ENCODE data around the gene LUC7L3.

The LUC7L3 gene

DNA sequence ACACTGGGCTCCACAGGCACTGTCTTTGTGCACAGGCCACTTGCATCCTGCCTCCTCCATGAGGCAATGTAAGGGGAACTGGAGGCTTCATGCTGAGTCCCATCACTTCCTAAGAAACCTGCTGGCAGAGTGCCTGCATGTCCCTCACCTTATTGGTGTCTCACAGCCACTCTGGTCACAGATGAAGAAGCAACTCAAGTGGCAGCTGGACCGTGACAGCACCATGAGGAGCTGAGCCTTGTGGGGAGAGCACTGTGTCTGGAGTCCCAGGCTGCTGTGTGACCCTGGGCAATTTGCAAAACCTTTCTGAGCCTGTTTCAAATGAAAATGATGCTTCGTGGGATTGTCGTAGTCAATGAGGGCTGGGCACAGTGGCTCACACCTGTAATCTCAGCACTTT, 31.2 kb upstream of the LUC7L3 start:
- peaks cover 6% of the 10 kb centered on the region for H3K36me3 ChIP-seq (ENCODE audit: control insufficient read depth, insufficient read depth, low read length)
- H3K27me3 ChIP-seq (ENCODE audit: control insufficient read depth, insufficient read depth, low read length): no peaks in the 10 kb centered on the region
- H3K4me3 ChIP-seq (ENCODE audit: low read length): no peak overlapping the region
- no peak overlapping the region for H3K9ac ChIP-seq (ENCODE audit: low read length)
- peaks cover 95% of the 10 kb centered on the region for H3K4me1 ChIP-seq (ENCODE audit: control insufficient read depth, insufficient read depth, low read length)
- no peaks in the 10 kb centered on the region for H3K9me3 ChIP-seq (ENCODE audit: control insufficient read depth, low read length)

DNA sequence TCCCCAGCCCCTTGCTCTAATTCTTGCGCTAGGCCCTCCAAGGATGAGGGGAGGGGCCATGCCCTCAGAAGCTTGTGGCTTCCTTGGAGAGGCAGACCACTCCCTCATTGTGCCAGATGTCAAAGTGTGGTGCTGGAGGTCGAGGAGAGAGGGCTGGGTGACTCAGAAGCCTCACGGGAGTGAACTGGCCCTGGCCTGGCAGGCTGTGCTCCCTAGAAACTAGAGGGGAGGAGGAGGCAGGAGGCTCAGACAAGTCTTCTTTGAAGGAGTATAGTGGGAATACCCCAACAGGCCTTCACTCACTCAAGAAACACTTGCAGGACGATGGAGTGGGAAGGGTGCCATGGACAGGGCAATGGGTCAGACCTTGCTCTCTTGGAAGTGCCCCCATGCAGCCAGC, 30.2 kb upstream of the LUC7L3 start:
- no peak overlapping the region for H3K4me3 ChIP-seq (ENCODE audit: low read length)
- no peaks in the 10 kb centered on the region for H3K9me3 ChIP-seq (ENCODE audit: control insufficient read depth, low read length)
- peaks cover 6% of the 10 kb centered on the region for H3K36me3 ChIP-seq (ENCODE audit: control insufficient read depth, insufficient read depth, low read length)
- H3K9ac ChIP-seq (ENCODE audit: low read length): peak overlapping the region; percentile 10
- H3K4me1 ChIP-seq (ENCODE audit: control insufficient read depth, insufficient read depth, low read length): peaks cover 98% of the 10 kb centered on the region
- no peaks in the 10 kb centered on the region for H3K27me3 ChIP-seq (ENCODE audit: control insufficient read depth, insufficient read depth, low read length)

DNA sequence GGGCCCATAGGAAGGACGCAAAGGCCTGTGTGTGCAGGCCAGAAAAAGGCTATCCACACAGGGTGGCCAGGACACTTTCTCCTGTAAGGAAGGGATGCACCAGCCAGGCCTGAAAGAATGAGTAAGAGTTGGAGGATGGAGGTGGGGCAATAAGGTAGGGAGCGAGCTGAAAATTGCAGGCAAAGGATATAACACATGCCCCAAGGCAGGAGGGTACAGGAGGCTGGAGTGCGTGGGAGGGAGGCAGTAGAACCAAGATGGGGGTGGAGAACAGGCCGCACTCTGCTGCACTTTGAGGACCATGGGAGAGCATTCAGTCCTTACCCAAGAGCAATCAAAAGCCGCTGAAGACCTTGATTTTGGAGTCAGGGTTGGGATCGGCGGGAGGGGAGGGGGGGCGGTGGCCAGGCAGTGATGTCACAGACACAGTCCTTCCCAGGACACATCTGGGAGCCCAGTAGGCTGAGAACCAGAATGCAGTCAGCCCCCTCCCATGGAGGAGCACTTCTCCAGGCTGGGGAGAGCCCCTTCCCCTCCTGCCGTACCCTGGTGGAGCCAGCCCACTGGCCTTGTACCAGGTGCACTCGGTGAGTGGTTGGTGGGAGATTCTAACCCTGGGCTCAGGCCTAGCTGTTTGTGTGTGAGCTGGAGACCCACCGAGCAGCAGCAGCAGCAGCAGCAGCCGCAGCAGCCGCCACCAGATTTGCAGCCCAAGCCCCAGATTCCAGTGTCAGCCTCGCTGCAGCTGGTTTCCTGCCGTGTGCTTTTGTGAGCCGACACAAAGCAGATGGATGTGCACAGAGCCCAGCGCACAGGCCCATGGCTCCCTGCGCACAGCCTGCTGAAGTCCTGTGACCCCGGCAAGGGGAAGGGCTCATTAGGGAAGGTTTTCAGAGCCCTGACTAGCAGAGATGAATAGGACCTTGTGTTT, 29.2 kb upstream of the LUC7L3 start:
- Histone ChIP-seq H3K36me3 (ENCODE audit: control insufficient read depth, insufficient read depth, low read length) (peaks cover 6% of the 10 kb centered on the region), H3K27me3 (ENCODE audit: control insufficient read depth, insufficient read depth, low read length) (no peaks in the 10 kb centered on the region), H3K4me1 (ENCODE audit: control insufficient read depth, insufficient read depth, low read length) (peaks cover 97% of the 10 kb centered on the region), H3K9me3 (ENCODE audit: control insufficient read depth, low read length) (no peaks in the 10 kb centered on the region), H3K9ac (ENCODE audit: low read length) (peak overlapping the region; percentile 10), H3K4me3 (ENCODE audit: low read length) (no peak overlapping the region)

DNA sequence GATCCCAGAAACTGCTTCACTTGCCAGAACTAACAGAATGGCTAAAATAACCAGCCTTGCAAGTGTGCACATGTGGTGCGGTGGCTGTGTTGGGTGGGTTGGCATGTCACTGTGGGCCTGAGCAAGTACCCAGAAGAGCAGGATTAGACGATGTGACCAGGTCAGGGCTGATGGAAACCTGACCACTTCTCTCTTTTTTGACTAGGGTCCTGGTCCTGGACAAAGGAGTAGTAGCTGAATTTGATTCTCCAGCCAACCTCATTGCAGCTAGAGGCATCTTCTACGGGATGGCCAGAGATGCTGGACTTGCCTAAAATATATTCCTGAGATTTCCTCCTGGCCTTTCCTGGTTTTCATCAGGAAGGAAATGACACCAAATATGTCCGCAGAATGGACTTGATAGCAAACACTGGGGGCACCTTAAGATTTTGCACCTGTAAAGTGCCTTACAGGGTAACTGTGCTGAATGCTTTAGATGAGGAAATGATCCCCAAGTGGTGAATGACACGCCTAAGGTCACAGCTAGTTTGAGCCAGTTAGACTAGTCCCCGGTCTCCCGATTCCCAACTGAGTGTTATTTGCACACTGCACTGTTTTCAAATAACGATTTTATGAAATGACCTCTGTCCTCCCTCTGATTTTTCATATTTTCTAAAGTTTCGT, 28.4 kb upstream of the LUC7L3 start:
- Histone ChIP-seq H3K4me3 (ENCODE audit: low read length) (no peak overlapping the region), H3K9ac (ENCODE audit: low read length) (peak overlapping the region; percentile 10), H3K9me3 (ENCODE audit: control insufficient read depth, low read length) (no peaks in the 10 kb centered on the region), H3K27me3 (ENCODE audit: control insufficient read depth, insufficient read depth, low read length) (no peaks in the 10 kb centered on the region), H3K36me3 (ENCODE audit: control insufficient read depth, insufficient read depth, low read length) (peaks cover 12% of the 10 kb centered on the region), H3K4me1 (ENCODE audit: control insufficient read depth, insufficient read depth, low read length) (peaks cover 96% of the 10 kb centered on the region)

DNA sequence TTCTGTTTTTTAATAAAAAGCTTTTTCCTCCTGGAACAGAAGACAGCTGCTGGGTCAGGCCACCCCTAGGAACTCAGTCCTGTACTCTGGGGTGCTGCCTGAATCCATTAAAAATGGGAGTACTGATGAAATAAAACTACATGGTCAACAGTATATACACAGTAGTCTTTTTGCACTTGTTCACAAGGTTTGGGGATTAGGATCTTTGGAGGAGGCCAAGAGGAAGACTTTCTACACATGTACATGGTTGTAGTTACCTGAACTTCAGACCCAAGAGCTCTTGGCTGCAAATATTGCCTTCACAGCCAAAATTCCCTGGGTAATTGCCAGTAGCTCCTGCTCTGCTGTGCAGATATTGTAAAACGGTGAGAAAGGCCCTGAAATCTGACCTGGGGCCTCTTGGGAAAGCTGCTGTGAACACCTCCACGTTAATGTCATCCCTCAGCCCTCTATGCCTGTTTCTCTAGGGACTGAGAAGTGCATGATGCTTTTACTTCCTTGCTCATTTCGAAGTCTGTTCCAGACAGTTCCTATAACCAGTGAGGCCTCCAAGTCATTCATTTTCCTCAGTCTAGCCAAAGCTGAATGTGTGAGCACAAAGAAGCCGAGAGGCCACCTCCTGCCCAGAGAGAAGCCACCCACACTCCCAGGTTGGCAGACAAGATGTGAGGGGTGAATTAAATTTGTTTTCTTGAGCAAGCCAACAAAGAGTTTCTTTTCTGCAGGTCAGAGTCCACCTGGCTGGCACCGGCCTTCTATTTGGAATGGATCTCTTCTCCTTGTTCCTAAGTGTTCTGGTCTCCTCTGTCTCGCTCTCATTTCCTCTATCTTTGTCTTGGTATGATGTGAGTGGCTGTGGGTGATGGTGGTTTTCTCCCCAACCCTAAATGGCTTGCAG, 27.6 kb upstream of the LUC7L3 start:
- no peaks in the 10 kb centered on the region for H3K27me3 ChIP-seq (ENCODE audit: control insufficient read depth, insufficient read depth, low read length)

DNA sequence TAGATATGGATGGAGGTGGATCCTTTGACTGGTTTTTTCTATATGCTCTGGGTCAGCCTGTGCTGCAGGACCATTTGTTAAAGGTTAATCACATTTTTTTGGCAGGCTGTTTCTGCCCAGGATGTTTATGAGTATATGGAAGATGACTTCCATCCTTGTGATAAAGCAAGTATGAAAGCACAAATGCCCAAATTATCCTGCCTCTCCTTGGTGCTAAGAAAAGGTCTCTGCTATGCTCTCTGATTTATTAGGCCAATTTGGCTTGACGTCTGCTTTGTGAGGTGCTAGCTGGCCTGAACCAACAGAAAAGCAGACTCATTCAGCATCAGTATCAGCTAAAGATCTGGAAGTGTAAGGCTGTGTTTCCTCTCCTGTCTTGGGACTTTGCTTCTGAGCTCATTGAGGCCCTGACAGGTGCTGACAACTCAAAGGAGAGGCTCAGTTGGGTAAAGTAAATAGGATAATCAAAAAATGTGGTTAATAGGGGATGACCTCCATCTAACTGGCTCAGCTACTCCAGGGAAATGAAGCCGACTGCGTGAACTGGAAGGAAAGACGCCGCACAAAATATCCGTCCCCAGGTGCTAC, 26.9 kb upstream of the LUC7L3 start:
- Histone ChIP-seq H3K4me3 (ENCODE audit: low read length) (peak overlapping the region; percentile 35), H3K9ac (ENCODE audit: low read length) (peak overlapping the region; percentile 65), H3K4me1 (ENCODE audit: control insufficient read depth, insufficient read depth, low read length) (peaks cover 91% of the 10 kb centered on the region), H3K36me3 (ENCODE audit: control insufficient read depth, insufficient read depth, low read length) (peaks cover 16% of the 10 kb centered on the region), H3K27me3 (ENCODE audit: control insufficient read depth, insufficient read depth, low read length) (no peaks in the 10 kb centered on the region), H3K9me3 (ENCODE audit: control insufficient read depth, low read length) (no peaks in the 10 kb centered on the region)

More for the DNA sequence above, 27.6 kb upstream of the LUC7L3 start:
- H3K9me3 ChIP-seq (ENCODE audit: control insufficient read depth, low read length): no peaks in the 10 kb centered on the region
- peaks cover 16% of the 10 kb centered on the region for H3K36me3 ChIP-seq (ENCODE audit: control insufficient read depth, insufficient read depth, low read length)
- no peak overlapping the region for H3K4me3 ChIP-seq (ENCODE audit: low read length)
- H3K4me1 ChIP-seq (ENCODE audit: control insufficient read depth, insufficient read depth, low read length): peaks cover 91% of the 10 kb centered on the region
- H3K9ac ChIP-seq (ENCODE audit: low read length): peak overlapping the region; percentile 65

DNA sequence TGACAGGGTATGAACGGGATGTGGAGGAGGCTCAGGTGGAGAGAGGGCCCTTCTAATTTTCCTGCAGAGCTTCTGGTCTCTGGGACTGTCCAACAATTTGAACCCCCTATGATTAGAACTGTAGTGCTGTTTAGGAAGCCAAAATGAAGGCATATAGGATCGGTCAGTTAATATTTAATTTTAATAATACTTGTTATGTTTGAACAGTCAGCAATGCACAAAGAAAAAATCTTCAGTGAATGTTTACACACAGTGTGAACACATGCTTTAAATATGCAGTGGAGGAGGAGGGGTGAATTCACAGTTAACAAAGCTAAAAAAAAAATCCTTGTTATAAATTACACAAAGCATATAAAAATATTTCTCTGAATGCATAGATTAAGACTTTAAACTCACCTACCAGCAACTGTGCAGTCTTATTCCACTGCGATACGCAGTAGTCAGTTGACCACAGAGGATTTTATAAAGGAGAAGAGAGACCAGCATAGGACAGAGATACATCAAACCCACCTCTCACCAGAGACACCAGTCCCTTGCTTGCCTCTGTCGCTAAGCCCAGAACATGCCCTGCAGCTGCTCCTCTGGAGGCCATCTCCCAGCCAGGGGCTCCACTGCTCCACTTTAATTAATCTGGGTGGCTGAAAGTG, 26.2 kb upstream of the LUC7L3 start:
- Histone ChIP-seq H3K9me3 (ENCODE audit: control insufficient read depth, low read length) (no peaks in the 10 kb centered on the region), H3K4me3 (ENCODE audit: low read length) (peak overlapping the region; percentile 35), H3K27me3 (ENCODE audit: control insufficient read depth, insufficient read depth, low read length) (no peaks in the 10 kb centered on the region), H3K36me3 (ENCODE audit: control insufficient read depth, insufficient read depth, low read length) (peaks cover 15% of the 10 kb centered on the region), H3K9ac (ENCODE audit: low read length) (peak overlapping the region; percentile 65), H3K4me1 (ENCODE audit: control insufficient read depth, insufficient read depth, low read length) (peaks cover 91% of the 10 kb centered on the region)

DNA sequence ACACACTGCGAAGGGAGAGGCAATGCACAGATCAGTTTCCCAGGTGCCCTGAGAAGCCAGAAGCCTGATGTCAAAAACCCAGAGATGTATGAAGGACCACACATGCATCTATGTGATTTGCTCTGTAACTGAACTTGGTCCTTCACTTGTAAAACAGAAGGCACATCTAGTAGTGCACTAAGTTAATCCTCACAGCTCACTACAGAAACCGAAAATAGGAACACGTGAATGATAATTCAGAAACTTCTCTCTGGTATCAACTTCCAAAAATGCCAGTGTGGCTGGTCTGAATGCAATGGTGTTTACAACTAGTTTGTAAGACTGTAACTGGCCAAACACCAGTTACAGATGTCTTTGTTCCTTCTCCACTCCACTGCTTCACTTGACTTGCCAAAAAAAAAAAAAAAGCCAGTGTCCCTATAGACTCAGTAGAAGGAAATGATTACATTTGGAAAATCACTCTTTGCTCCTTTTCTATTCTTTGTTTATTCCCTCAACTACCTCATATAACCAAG, 23.0 kb upstream of the LUC7L3 start:
- Histone ChIP-seq H3K4me3 (ENCODE audit: low read length) (no peak overlapping the region), H3K9ac (ENCODE audit: low read length) (no peak overlapping the region), H3K27me3 (ENCODE audit: control insufficient read depth, insufficient read depth, low read length) (no peaks in the 10 kb centered on the region), H3K4me1 (ENCODE audit: control insufficient read depth, insufficient read depth, low read length) (peaks cover 71% of the 10 kb centered on the region), H3K36me3 (ENCODE audit: control insufficient read depth, insufficient read depth, low read length) (peaks cover 10% of the 10 kb centered on the region), H3K9me3 (ENCODE audit: control insufficient read depth, low read length) (no peaks in the 10 kb centered on the region)

DNA sequence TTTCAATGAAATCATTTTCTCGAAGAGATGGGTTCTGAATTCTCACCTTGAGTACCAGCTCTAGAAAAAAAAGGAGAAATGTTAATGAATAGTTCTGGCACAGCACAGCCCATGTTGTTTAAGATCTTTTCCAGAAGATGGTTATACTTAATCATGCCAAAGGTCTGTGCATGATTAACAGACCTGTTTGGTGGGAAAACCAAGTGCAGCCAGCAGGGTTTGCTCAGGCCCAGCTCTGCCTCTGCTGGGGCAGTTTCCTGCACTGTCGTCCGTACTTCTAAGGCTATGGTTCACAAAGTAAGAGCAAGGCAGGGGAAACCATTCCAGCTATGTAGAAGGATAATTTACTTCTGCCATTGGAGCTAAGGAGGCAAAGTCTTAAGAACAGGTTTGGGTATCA, 22.3 kb upstream of the LUC7L3 start:
- H3K4me3 ChIP-seq (ENCODE audit: low read length): no peak overlapping the region
- no peak overlapping the region for H3K9ac ChIP-seq (ENCODE audit: low read length)
- H3K27me3 ChIP-seq (ENCODE audit: control insufficient read depth, insufficient read depth, low read length): no peaks in the 10 kb centered on the region
- peaks cover 64% of the 10 kb centered on the region for H3K4me1 ChIP-seq (ENCODE audit: control insufficient read depth, insufficient read depth, low read length)
- no peaks in the 10 kb centered on the region for H3K9me3 ChIP-seq (ENCODE audit: control insufficient read depth, low read length)
- peaks cover 10% of the 10 kb centered on the region for H3K36me3 ChIP-seq (ENCODE audit: control insufficient read depth, insufficient read depth, low read length)

DNA sequence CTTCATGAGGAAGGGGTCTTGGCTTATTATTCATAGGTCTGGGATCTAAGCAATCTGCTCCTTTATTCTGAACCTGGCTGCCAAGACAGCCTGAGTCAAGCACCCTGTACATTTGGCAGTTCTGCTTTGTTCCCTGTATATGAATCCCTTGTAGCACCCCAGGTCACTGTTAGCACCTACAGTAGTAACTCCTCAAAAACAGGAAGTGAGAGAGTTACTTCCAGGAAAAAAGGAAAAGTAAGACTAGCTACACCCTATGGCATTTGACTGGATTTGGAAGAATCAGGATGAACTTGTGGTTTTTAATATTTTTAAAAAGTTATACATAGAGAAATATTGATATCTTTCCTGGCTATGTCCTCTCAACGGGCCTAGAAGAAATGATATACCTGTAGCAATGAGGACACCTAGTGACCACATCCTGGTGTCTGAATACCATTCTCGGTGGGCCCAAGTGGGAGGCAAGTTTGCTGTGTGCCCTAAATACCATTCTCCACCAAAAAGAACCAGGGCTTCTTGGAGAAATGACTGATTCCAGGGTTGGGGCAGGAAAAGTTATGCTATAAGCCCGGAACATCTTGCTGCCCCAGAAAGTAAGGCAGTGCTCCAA, 21.6 kb upstream of the LUC7L3 start:
- peaks cover 57% of the 10 kb centered on the region for H3K4me1 ChIP-seq (ENCODE audit: control insufficient read depth, insufficient read depth, low read length)
- no peak overlapping the region for H3K4me3 ChIP-seq (ENCODE audit: low read length)
- no peaks in the 10 kb centered on the region for H3K9me3 ChIP-seq (ENCODE audit: control insufficient read depth, low read length)
- H3K9ac ChIP-seq (ENCODE audit: low read length): no peak overlapping the region
- H3K36me3 ChIP-seq (ENCODE audit: control insufficient read depth, insufficient read depth, low read length): peaks cover 10% of the 10 kb centered on the region
- H3K27me3 ChIP-seq (ENCODE audit: control insufficient read depth, insufficient read depth, low read length): no peaks in the 10 kb centered on the region

DNA sequence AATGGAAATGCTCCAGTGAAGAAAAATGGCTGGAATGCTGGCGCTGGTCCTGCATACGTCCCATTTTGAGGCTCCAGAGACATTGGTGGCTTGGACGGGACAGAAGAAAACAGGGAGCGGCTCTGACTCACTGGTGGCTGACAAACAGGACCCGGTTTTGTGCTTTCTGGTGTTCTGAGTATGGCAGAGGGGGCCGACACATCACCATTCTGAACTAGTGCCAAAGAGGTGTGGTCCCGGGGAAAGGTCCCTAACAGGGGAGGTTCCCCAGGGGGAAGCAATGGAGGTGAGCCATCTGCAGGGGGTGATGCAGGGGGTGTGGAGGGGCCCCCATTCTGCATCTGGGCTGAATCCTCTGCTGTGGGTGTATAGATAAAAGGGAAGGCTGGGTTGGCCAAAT, 20.0 kb upstream of the LUC7L3 start:
- H3K9me3 ChIP-seq (ENCODE audit: control insufficient read depth, low read length): no peaks in the 10 kb centered on the region
- H3K36me3 ChIP-seq (ENCODE audit: control insufficient read depth, insufficient read depth, low read length): peaks cover 10% of the 10 kb centered on the region
- peaks cover 47% of the 10 kb centered on the region for H3K4me1 ChIP-seq (ENCODE audit: control insufficient read depth, insufficient read depth, low read length)
- H3K9ac ChIP-seq (ENCODE audit: low read length): no peak overlapping the region
- no peak overlapping the region for H3K4me3 ChIP-seq (ENCODE audit: low read length)
- no peaks in the 10 kb centered on the region for H3K27me3 ChIP-seq (ENCODE audit: control insufficient read depth, insufficient read depth, low read length)
